Heart left ventricle (tissue), 13 donors: Measurements from ENCODE around the gene RCC2.

ENCODE experiments used
- CTCF ChIP-seq, 12 donors: fragments of 200-600 bp; sonication (generic) in 4 of 12; IDR thresholded peaks; one replicate each; pipeline versions ENCODE4 v1.5.0 to v1.8.0; 2018 to 2022; ENCODE audit warnings: antibody characterized with exemption in 12 of 12, mild to moderate bottlenecking in 5 of 12
- POLR2A ChIP-seq, 2 donors: fragments of 450-650 bp; IDR thresholded peaks; one replicate each; pipeline ENCODE4 v1.6.1; 2017; ENCODE audit warnings: antibody characterized with exemption in 2 of 2, mild to moderate bottlenecking in 2 of 2, moderate library complexity in 2 of 2
- donor health status: ischemic (EF 13 %, LVEDD 7.1; RV severe dilation, severe dysfunction).
- donor health status: DM: no; HTN: yes; CAD: no.
- donor health status: DM: no; HTN: no; CAD: no.
- donor health status: ischemic (EF 25% LVEDD 6.9; RV normal size, moderate dysfunction).
- donor health status: ischemic (EF 25% LVEDD 5.7; RV mildly dilated, moderate dysfunction).
- donor health status: ischemic (EF 35%, LVEDD 5.7; RV mildly dilated, moderate dysfunction).
- donor health status: nonischemic (EF 11% LVEDD 7.7; RV severe dilation, severe dysfunction).
- donor health status: DM: yes; HTN: yes; CAD: no.
- donor health status: PGD.
- donor health status: ischemic (EF 29% LVEDD 5.4; RV normal size, mild dysfunction).
- donor health status: nonischemic (EF 23%, LVEDD 6.1; RV moderate dilation, normal function).

- TF ChIP-seq POLR2A (IDR thresholded peaks at IDR 0.05) (no peak), CTCF (IDR thresholded peaks at IDR 0.05) (no peak)
Observed at GRCh38 chr1:17486242-17486641, 46.8 kb upstream of the RCC2 start.
